HepG2 (cell line): Measurements from ENCODE around the gene NPB. TPM values are rescaled to one million over a fixed set of nuclear protein-coding genes. Genes with fewer than 3 reads are reported as not detected.

Experiments
- ARID4A ChIP-seq: sonication (generic); formaldehyde crosslinking; IDR thresholded peaks from 2 replicates; pipeline ENCODE4 v1.5.0; 2020; ENCODE audit warnings: mild to moderate bottlenecking, missing genetic modification reagents, borderline replicate concordance
- CBX1 ChIP-seq: IDR thresholded peaks from one replicate; pipeline ENCODE4 v1.6.1; 2016; ENCODE audit warnings: antibody characterized with exemption, low read depth
- HNRNPL ChIP-seq: fragments of 200-400 bp; formaldehyde crosslinking; IDR thresholded peaks from 2 replicates; pipeline ENCODE4 v1.6.1; 2017; ENCODE audit warnings: mild to moderate bottlenecking, low read depth, low read length
- JARID2 ChIP-seq: sonication (generic); formaldehyde crosslinking; IDR thresholded peaks from 2 replicates; pipeline ENCODE4 v1.8.1; 2023; ENCODE audit warnings: missing genetic modification reagents, inconsistent platforms; ENCODE audit not compliant: insufficient replicate concordance
- KAT7 ChIP-seq: IDR thresholded peaks from 2 replicates; pipeline ENCODE4 v1.6.1; 2018; ENCODE audit warnings: borderline replicate concordance, missing compliant biosample characterization
- LCORL ChIP-seq, 2 experiments: fragments of 450-650 bp in 1 of 2; sonication (generic) in 1 of 2; formaldehyde crosslinking in 1 of 2; IDR thresholded peaks; 2 replicates each; pipeline versions ENCODE4 v1.5.0 to v1.6.1; 2017 to 2020; ENCODE audit warnings: antibody characterized with exemption in 1 of 2, missing genetic modification reagents in 1 of 2
- MED8 ChIP-seq: sonication (generic); formaldehyde crosslinking; IDR thresholded peaks from 2 replicates; pipeline ENCODE4 v1.8.1; 2023; ENCODE audit warnings: mild to moderate bottlenecking, missing genetic modification reagents; ENCODE audit not compliant: insufficient replicate concordance
- PLRG1 ChIP-seq: fragments of 450-650 bp; conservative IDR thresholded peaks from 2 replicates; pipeline ENCODE4 v1.6.1; 2016
- SAP130 ChIP-seq: IDR thresholded peaks from 2 replicates; pipeline ENCODE4 v1.6.1; 2016; ENCODE audit warnings: low read depth
- SSRP1 ChIP-seq: IDR thresholded peaks from 2 replicates; pipeline ENCODE4 v1.6.1; 2016; ENCODE audit warnings: control low read depth
- TBX3 ChIP-seq: fragments of 450-650 bp; IDR thresholded peaks from 2 replicates; pipeline ENCODE4 v1.6.1; 2017; ENCODE audit warnings: antibody characterized with exemption, mild to moderate bottlenecking, inconsistent platforms, borderline replicate concordance
- TEAD2 ChIP-seq: sonication (generic); formaldehyde crosslinking; IDR thresholded peaks from 2 replicates; pipeline ENCODE4 v1.9.0; 2021; ENCODE audit warnings: missing genetic modification reagents
- TP53 ChIP-seq: sonication (generic); formaldehyde crosslinking; conservative IDR thresholded peaks from 2 replicates; pipeline ENCODE4 v1.4.0; 2020; ENCODE audit warnings: missing genetic modification reagents
- ZBTB7B ChIP-seq: sonication (generic); formaldehyde crosslinking; IDR thresholded peaks from 2 replicates; pipeline ENCODE4 v1.4.0; 2020; ENCODE audit warnings: missing genetic modification reagents
- ZC3H13 ChIP-seq: sonication (generic); formaldehyde crosslinking; IDR thresholded peaks from 2 replicates; pipeline ENCODE4 v1.8.1; 2023; ENCODE audit warnings: mild to moderate bottlenecking, missing genetic modification reagents, moderate library complexity
- ZFX ChIP-seq: sonication (generic); formaldehyde crosslinking; IDR thresholded peaks from 2 replicates; pipeline ENCODE4 v1.4.0; 2020; ENCODE audit warnings: mild to moderate bottlenecking, low read depth, missing genetic modification reagents, moderate library complexity
- ZNF260 ChIP-seq: sonication (generic); formaldehyde crosslinking; IDR thresholded peaks from 2 replicates; pipeline ENCODE4 v1.4.0; 2020; ENCODE audit warnings: missing genetic modification reagents, low read depth, mild to moderate bottlenecking, borderline replicate concordance
- ZNF326 ChIP-seq: sonication (generic); formaldehyde crosslinking; IDR thresholded peaks from 2 replicates; pipeline ENCODE4 v1.4.0; 2020; ENCODE audit warnings: missing genetic modification reagents, borderline replicate concordance
- ZNF343 ChIP-seq: sonication (generic); formaldehyde crosslinking; IDR thresholded peaks from 2 replicates; pipeline ENCODE4 v1.4.0; 2020; ENCODE audit warnings: mild to moderate bottlenecking, missing genetic modification reagents
- ZNF431 ChIP-seq: sonication (generic); formaldehyde crosslinking; IDR thresholded peaks from 2 replicates; pipeline ENCODE4 v1.9.0; 2022; ENCODE audit warnings: missing genetic modification reagents, low read depth, mild to moderate bottlenecking, borderline replicate concordance
- ZNF550 ChIP-seq: sonication (generic); formaldehyde crosslinking; IDR thresholded peaks from 2 replicates; pipeline ENCODE4 v1.4.0; 2020; ENCODE audit warnings: mild to moderate bottlenecking, missing genetic modification reagents, borderline replicate concordance
- ZNF562 ChIP-seq: sonication (generic); formaldehyde crosslinking; IDR thresholded peaks from 2 replicates; pipeline ENCODE4 v1.8.0; 2022; ENCODE audit warnings: missing genetic modification reagents, borderline replicate concordance
- ZNF564 ChIP-seq: sonication (generic); formaldehyde crosslinking; IDR thresholded peaks from 2 replicates; pipeline ENCODE4 v1.8.1; 2023; ENCODE audit warnings: mild to moderate bottlenecking, missing genetic modification reagents
- ZSCAN22 ChIP-seq: sonication (generic); formaldehyde crosslinking; IDR thresholded peaks from 2 replicates; pipeline ENCODE4 v1.4.0; 2020; ENCODE audit warnings: mild to moderate bottlenecking, missing genetic modification reagents
- polyA plus RNA-seq, 8 experiments: library from polyadenylated mRNA; depleted of rRNA in 3 of 8; stranded (reverse) in 7 of 8; unstranded in 1 of 8; fragments of >200 nt; fragmentation: Illumina TruSeq in 4 of 8; extraction: Trizol in 4 of 8; gene quantifications; 2 replicates each; pipeline versions ENCODE4 v1.2.1 to v1.2.3, GENCODE V29; 2011 to 2016; ENCODE audit warnings: low read depth in 4 of 8, missing spikeins in 1 of 8, mixed read lengths in 1 of 8; ENCODE audit not compliant: insufficient read depth in 1 of 8
- total RNA-seq, 5 experiments: library from RNA; depleted of rRNA; stranded (reverse); fragments of >200 nt; fragmentation: Illumina TruSeq; extraction: Trizol; gene quantifications; 2 replicates each; pipeline ENCODE4 v1.2.3, GENCODE V29; 2016; ENCODE audit warnings: low read depth in 1 of 5
- TF ChIP-seq, protein P1 (sequence below): sonication (generic); formaldehyde crosslinking; IDR thresholded peaks from 2 replicates; pipeline ENCODE4 v1.4.0; 2020; ENCODE audit warnings: missing genetic modification reagents

The NPB gene
- total and polyA plus RNA-seq, 2 of the 13 experiments (the other 11 are each of a cell fraction or from before 2014, with no cell fraction given) = 0.11 to 0.93 TPM

DNA sequence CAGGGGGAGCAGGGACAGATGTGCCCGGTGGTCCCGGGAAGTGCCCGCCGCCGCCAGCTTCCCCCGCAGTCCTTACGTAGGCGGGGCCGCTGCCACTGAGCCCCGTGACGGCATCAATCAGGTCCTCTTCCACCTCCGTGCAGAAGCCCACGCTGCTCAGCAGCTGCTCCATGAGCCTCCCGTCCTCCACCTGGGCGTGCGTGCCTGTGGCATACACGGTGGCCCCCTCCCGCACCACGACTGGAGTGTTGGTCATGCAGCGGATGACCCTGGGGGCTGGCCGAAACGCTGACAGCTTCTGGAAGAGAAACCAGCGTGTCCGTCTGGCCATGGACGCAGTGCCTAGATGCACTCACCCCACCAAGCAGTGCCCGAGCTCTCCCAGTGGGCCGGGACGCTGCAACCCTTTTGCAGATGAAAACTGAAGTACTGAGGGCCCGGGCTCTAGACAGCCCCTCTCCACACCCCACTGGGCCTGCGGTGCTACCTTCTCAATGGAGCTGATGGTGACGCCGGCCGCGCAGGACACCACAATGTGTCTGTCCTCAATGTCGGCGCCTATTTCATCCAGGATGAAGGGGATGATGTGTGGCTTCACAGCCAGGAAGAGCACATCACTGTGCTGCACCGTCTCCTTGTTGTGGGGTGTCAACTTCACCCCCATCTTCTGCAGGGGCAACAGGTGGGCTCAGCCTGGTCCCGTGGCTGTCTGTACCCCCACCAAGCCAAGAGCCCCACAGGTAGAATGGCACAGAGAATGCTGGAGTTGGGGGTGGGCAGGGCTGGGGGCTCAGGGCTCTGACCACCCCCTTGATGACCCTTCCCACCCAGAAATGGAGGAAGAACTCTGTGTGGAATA, 33.0 kb downstream of the NPB start (continued):
- TF ChIP-seq LCORL (IDR thresholded peaks at IDR 0.05) (no peak), LCORL (CRISPR knock-in tag; IDR thresholded peaks at IDR 0.05) (no peak), ZC3H13 (CRISPR knock-in tag) (0 out of 2 replicates have a peak, but pooled peaks have one; percentile 34), ZFX (CRISPR knock-in tag) (0 out of 2 replicates have a peak, but pooled peaks have one; percentile 26), ZSCAN22 (CRISPR knock-in tag) (no peak), KAT7 (no peak), ARID4A (CRISPR knock-in tag) (0 out of 2 replicates have a peak, but pooled peaks have one; percentile 13), JARID2 (CRISPR knock-in tag) (no peak), ZBTB7B (CRISPR knock-in tag) (no peak), TBX3 (no peak), TEAD2 (CRISPR knock-in tag) (no peak), CBX1 (no peak), ZNF562 (CRISPR knock-in tag) (no peak), SAP130 (CRISPR knock-in tag) (no peak), ZNF260 (CRISPR knock-in tag) (no peak), PLRG1 (no peak), ZNF326 (CRISPR knock-in tag) (peak; percentile 26; the same call in 1 of the 2 replicates), ZNF431 (CRISPR knock-in tag) (no peak), TP53 (CRISPR knock-in tag) (no peak), ZNF550 (CRISPR knock-in tag) (no peak), ZNF564 (CRISPR knock-in tag) (no peak), MED8 (CRISPR knock-in tag) (no peak), HNRNPL (no peak), ZNF343 (0 out of 2 replicates have a peak, but pooled peaks have one; percentile 59), SSRP1 (0 out of 2 replicates have a peak, but pooled peaks have one; percentile 34)
- TF ChIP-seq, protein P1, sequence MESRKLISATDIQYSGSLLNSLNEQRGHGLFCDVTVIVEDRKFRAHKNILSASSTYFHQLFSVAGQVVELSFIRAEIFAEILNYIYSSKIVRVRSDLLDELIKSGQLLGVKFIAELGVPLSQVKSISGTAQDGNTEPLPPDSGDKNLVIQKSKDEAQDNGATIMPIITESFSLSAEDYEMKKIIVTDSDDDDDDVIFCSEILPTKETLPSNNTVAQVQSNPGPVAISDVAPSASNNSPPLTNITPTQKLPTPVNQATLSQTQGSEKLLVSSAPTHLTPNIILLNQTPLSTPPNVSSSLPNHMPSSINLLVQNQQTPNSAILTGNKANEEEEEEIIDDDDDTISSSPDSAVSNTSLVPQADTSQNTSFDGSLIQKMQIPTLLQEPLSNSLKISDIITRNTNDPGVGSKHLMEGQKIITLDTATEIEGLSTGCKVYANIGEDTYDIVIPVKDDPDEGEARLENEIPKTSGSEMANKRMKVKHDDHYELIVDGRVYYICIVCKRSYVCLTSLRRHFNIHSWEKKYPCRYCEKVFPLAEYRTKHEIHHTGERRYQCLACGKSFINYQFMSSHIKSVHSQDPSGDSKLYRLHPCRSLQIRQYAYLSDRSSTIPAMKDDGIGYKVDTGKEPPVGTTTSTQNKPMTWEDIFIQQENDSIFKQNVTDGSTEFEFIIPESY (CRISPR knock-in tag) = no peak
